SK-N-SH (cell line): ENCODE data around the gene LAGE3.

ENCODE experiments used
- CTCF ChIP-seq: fragments of 200-600 bp; sonication (generic); IDR thresholded peaks from 2 replicates; pipeline ENCODE4 v1.6.1; 2017; ENCODE audit warnings: antibody characterized with exemption, mild to moderate bottlenecking, moderate library complexity
- EZH2phosphoT487 ChIP-seq: fragments of 200-600 bp; sonication (generic); IDR thresholded peaks from 2 replicates; pipeline ENCODE4 v1.6.1; 2017; ENCODE audit warnings: low read depth, mixed run types, mild to moderate bottlenecking, antibody characterized with exemption, moderate library complexity, borderline replicate concordance
- MXI1 ChIP-seq: IDR thresholded peaks from 2 replicates; pipeline ENCODE4 v1.6.1; 2012; ENCODE audit warnings: mild to moderate bottlenecking, low read depth, low read length, improper control_type of control experiment
- PBX3 ChIP-seq: IDR thresholded peaks from 2 replicates; pipeline ENCODE4; 2012

GRCh38 chrX:154511761-154512160, 32.7 kb upstream of the LAGE3 start:
- TF ChIP-seq MXI1, result no peak
- no peak for TF ChIP-seq PBX3
- TF ChIP-seq EZH2phosphoT487, result no peak
- TF ChIP-seq CTCF, result no peak
